Gastroesophageal sphincter (tissue), 2 donors: ENCODE measurements around the gene LZTS2.

Experiments used
- POLR2A ChIP-seq, 2 donors: fragments of 450-650 bp; IDR thresholded peaks; one replicate each; pipeline ENCODE4 v1.6.1; 2017; ENCODE audit warnings: antibody characterized with exemption in 2 of 2, mild to moderate bottlenecking in 2 of 2, moderate library complexity in 1 of 2
- POLR2AphosphoS5 ChIP-seq: sonication (generic); formaldehyde crosslinking; IDR thresholded peaks from one replicate; pipeline ENCODE4 v1.6.1; 2017; ENCODE audit warnings: antibody characterized with exemption

GRCh38 chr10:101042118-101042517 lies 42.5 kb downstream of the LZTS2 start:
- no peak for TF ChIP-seq POLR2A (IDR thresholded peaks at IDR 0.05)
- no peak for TF ChIP-seq POLR2AphosphoS5
